SH-SY5Y (cell line): ENCODE measurements around the gene ANTKMT.

Experiments used
- GATA2 ChIP-seq: IDR thresholded peaks from 2 replicates; pipeline ENCODE4 v1.6.1; 2011; ENCODE audit warnings: mild to moderate bottlenecking, low read depth, low read length
- GATA3 ChIP-seq: IDR thresholded peaks from 2 replicates; pipeline ENCODE4 v1.6.1; 2011; ENCODE audit warnings: low read depth, mild to moderate bottlenecking, low read length, moderate library complexity

DNA sequence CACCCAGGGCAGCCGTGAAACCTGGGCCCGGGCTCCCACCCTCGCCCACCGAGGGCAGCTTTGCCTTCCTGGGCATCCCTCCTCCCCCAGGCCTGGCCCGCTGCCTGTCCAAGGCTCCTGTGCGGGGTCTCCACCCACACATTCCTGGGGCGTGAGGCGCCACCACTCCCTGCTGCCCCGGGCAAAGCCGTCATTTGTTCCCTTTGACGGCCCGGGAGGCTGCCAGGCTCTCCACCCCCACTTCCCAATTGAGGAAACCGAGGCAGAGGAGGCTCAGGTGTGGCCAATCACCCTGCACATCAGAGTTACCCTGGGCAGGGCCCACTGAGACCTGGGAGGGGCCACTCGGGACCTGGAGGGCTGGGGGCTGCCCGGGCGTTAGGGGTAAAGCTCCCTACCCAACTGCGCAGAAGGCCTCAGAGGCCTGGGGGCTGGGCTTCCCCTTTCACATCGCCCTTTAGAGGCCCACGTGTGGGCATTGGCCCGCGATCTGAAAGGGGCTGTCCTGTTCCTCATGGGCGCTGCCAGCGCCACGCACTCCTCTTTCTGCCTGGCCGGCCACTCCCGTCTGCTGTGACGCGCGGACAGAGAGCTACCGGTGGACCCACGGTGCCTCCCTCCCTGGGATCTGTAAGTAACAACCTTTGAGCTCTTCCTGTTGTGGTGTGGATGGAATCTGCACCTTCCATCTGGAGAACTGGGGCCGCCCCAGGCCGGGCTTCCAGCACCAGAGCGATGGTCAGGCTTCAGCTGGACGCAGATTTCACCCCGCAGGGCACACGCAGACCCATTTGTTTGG is 39.8 kb downstream of the ANTKMT start, which contains the start of gene MSLN:
- TF ChIP-seq GATA2, result no peak
- TF ChIP-seq GATA3, result no peak
